K562 (cell line): ENCODE results near the gene PLXNB2. TPM values are rescaled to one million over a fixed set of nuclear protein-coding genes. Genes with fewer than 3 reads are reported as not detected.
A peak's percentile ranks its signal among the peaks of the same experiment; 100 is the strongest.

Source experiments
- ATAC-seq: fragments of 200-7000 bp; cut with Tn5 transposase; 3 replicates; pipeline ENCODE4 v1.9.1; 2020; ENCODE audit warnings: moderate library complexity
- BruUV-seq: library from RNA; stranded (reverse); fragments of 400-500 nt; replicated peaks from 2 replicates; lab custom pipeline; 2021; lab: Mats Ljungman, UMichigan
- CTCF ChIA-PET: fragments of 300-600 bp; formaldehyde crosslinking; extraction: SDS; loops from one replicate; lab custom pipeline; 2021; ENCODE audit warnings: low intra/inter-chr PET ratio; lab: Yijun Ruan, JAX
- POLR2A ChIA-PET: fragments of 300-600, 350-650 bp; sonication (Branson Sonifier 250); formaldehyde crosslinking; extraction: SDS; loops from one replicate; lab custom pipeline; 2021; ENCODE audit warnings: antibody characterized with exemption, inconsistent platforms; lab: Yijun Ruan, JAX
- DNase-seq, 4 experiments: peaks; one replicate each; pipeline versions ENCODE4 v3.0.0 to v3.0.0-alpha.2; 2011 to 2018; ENCODE audit warnings: low spot score in 3 of 4, mixed read lengths in 3 of 4; ENCODE audit errors: extremely low read depth in 1 of 4
- FAIRE-seq: peaks from 2 replicates; lab custom pipeline; 2011; peaks lifted over from hg19 to GRCh38; lab: Jason Lieb, UNC
- H2AFZ ChIP-seq: 2 replicates; pipeline ENCODE4 v1.6.0; 2011; ENCODE audit warnings: low read depth, low read length, control low read depth, inconsistent platforms
- H3K27ac ChIP-seq: fragments of 200-600 bp; 3 replicates; pipeline ENCODE4 v1.8.0; 2011; ENCODE audit warnings: low read depth, mild to moderate bottlenecking, control low read depth, inconsistent platforms, low read length, moderate library complexity, mixed read lengths; ENCODE audit errors: extremely low read depth
- H3K27me3 ChIP-seq, 2 experiments: fragments of 300-600 bp in 1 of 2; 2 replicates in 1 of 2; 3 replicates in 1 of 2; pipeline versions ENCODE4 v1.6.0 to v1.8.0; 2011; ENCODE audit warnings: inconsistent platforms in 2 of 2, low read length in 2 of 2, mild to moderate bottlenecking in 1 of 2, mixed read lengths in 1 of 2, moderate library complexity in 1 of 2; ENCODE audit not compliant: control insufficient read depth in 2 of 2, insufficient read depth in 2 of 2
- H3K36me3 ChIP-seq: fragments of 300-600 bp; 3 replicates; pipeline ENCODE4 v1.8.0; 2011; ENCODE audit warnings: mild to moderate bottlenecking, low read length, inconsistent platforms; ENCODE audit not compliant: control insufficient read depth, insufficient read depth
- H3K4me1 ChIP-seq, 2 experiments: fragments of 200-600 bp in 1 of 2; replicated peaks in 1 of 2; 2 replicates in 1 of 2; 3 replicates in 1 of 2; pipeline versions ENCODE4 v1.5.1 to v1.8.0; 2011; ENCODE audit warnings: inconsistent platforms in 2 of 2, low read length in 2 of 2, mild to moderate bottlenecking in 1 of 2, mixed read lengths in 1 of 2, moderate library complexity in 1 of 2; ENCODE audit not compliant: control insufficient read depth in 2 of 2, insufficient read depth in 2 of 2
- H3K4me2 ChIP-seq: 2 replicates; pipeline ENCODE4 v1.6.1; 2011; ENCODE audit warnings: low read length, control low read depth, inconsistent platforms, mixed read lengths; ENCODE audit not compliant: insufficient read depth
- H3K4me3 ChIP-seq: fragments of 200-600 bp; sonication (generic), shearing (Covaris generic); 2 replicates; pipeline ENCODE4 v1.5.1; 2016; ENCODE audit warnings: control low read depth, inconsistent platforms
- H3K79me2 ChIP-seq: fragments of 200-600 bp; 3 replicates; pipeline ENCODE4 v1.8.0; 2011; ENCODE audit warnings: low read length, inconsistent platforms; ENCODE audit not compliant: control insufficient read depth, insufficient read depth
- H3K9ac ChIP-seq, 2 experiments: 2 replicates each; pipeline versions ENCODE4 v1.6.0 to v1.6.1; 2011; ENCODE audit warnings: low read depth in 2 of 2, low read length in 2 of 2, control low read depth in 1 of 2, inconsistent platforms in 1 of 2, mild to moderate bottlenecking in 1 of 2, mixed read lengths in 1 of 2; ENCODE audit not compliant: insufficient read depth in 1 of 2
- H3K9me1 ChIP-seq: one replicate; pipeline ENCODE4 v1.6.0; 2011; ENCODE audit warnings: inconsistent platforms, mild to moderate bottlenecking, low read length, moderate library complexity; ENCODE audit not compliant: control insufficient read depth, insufficient read depth
- H3K9me3 ChIP-seq: replicated peaks from 2 replicates; pipeline ENCODE4 v1.5.1; 2011; ENCODE audit warnings: low read depth, low read length, inconsistent platforms; ENCODE audit not compliant: control insufficient read depth, insufficient read depth
- H4K20me1 ChIP-seq: replicated peaks from 2 replicates; pipeline ENCODE4 v1.6.1; 2011; ENCODE audit warnings: low read length, inconsistent platforms, mixed read lengths; ENCODE audit not compliant: control insufficient read depth, insufficient read depth
- C11orf30 ChIP-seq: fragments of 450-650 bp; IDR thresholded peaks from 2 replicates; pipeline ENCODE4 v1.6.1; 2016; ENCODE audit warnings: low read depth, mild to moderate bottlenecking
- GATAD2A ChIP-seq: fragments of 450-650 bp; IDR thresholded peaks from 2 replicates; pipeline ENCODE4 v1.6.1; 2017
- MAZ ChIP-seq, 2 experiments: fragments of 450-650 bp in 1 of 2; sonication (generic) in 1 of 2; formaldehyde crosslinking; IDR thresholded peaks in 1 of 2; conservative IDR thresholded peaks in 1 of 2; 2 replicates each; pipeline versions ENCODE4 v1.4.0 to v1.5.0; 2020; ENCODE audit warnings: mild to moderate bottlenecking in 1 of 2, missing genetic modification reagents in 1 of 2
- MYBL2 ChIP-seq, 2 experiments: fragments of 450-650 bp in 1 of 2; sonication (generic) in 1 of 2; formaldehyde crosslinking in 1 of 2; IDR thresholded peaks; 2 replicates each; pipeline versions ENCODE4 v1.6.1 to v1.8.1; 2017 to 2022; ENCODE audit warnings: borderline replicate concordance in 1 of 2, inconsistent platforms in 1 of 2, low read depth in 1 of 2, mild to moderate bottlenecking in 1 of 2, missing genetic modification reagents in 1 of 2, moderate library complexity in 1 of 2
- POLR2AphosphoS2 ChIP-seq: IDR thresholded peaks from 2 replicates; pipeline ENCODE4 v1.6.1; 2012; ENCODE audit warnings: low read length, improper control_type of control experiment
- POLR2G ChIP-seq: fragments of 200-400 bp; formaldehyde crosslinking; IDR thresholded peaks from 2 replicates; pipeline ENCODE4 v1.6.1; 2017; ENCODE audit warnings: low read depth, mild to moderate bottlenecking, antibody characterized with exemption, low read length, moderate library complexity
- RBFOX2 ChIP-seq: fragments of 200-400 bp; formaldehyde crosslinking; IDR thresholded peaks from 2 replicates; pipeline ENCODE4 v1.6.1; 2017; ENCODE audit warnings: low read depth, mild to moderate bottlenecking, low read length, moderate library complexity
- TAF9B ChIP-seq: fragments of 450-650 bp; IDR thresholded peaks from 2 replicates; pipeline ENCODE4 v1.6.1; 2018; ENCODE audit warnings: mild to moderate bottlenecking; ENCODE audit not compliant: partially characterized antibody
- ZBTB33 ChIP-seq: sonication (generic); formaldehyde crosslinking; IDR thresholded peaks from 2 replicates; pipeline ENCODE4 v1.8.1; 2023; ENCODE audit warnings: mild to moderate bottlenecking, missing genetic modification reagents
- WGBS: fragments of 100-300 bp; shearing (Covaris generic); methylation state at CpG from one replicate; pipeline ENCODE4 v1.1.6; 2016; ENCODE audit warnings: low coverage, mixed read lengths; ENCODE audit not compliant: insufficient coverage; ENCODE audit errors: missing lambda C conversion rate; 5-methylcytosine and 5-hydroxymethylcytosine counted together
- in situ Hi-C: fragments of 300-500 bp; cut with MboI; formaldehyde crosslinking; loops from 4 replicates; pipeline ENCODE4 v1.15.0; 2018; ENCODE audit warnings: inconsistent platforms, mixed read lengths
- intact Hi-C: fragments of 100-400 bp; cut with micrococcal nuclease; formaldehyde crosslinking; loops from 2 replicates; pipeline ENCODE4 v1.14.2; 2022
- polyA plus RNA-seq, 8 experiments: library from polyadenylated mRNA; depleted of rRNA in 4 of 8; stranded (reverse) in 5 of 8; unstranded in 3 of 8; fragments of >200 nt; fragmentation: Nextera tagmentation in 2 of 8; fragmentation: Illumina TruSeq in 1 of 8; extraction: Ambion mirVana in 2 of 8; extraction: Trizol in 1 of 8; gene quantifications; 2 replicates each; pipeline versions ENCODE4 v1.2.1 to v1.2.3, GENCODE V29; 2011 to 2014; ENCODE audit warnings: inconsistent platforms in 1 of 8, missing spikeins in 1 of 8
- total RNA-seq, 7 experiments: library from RNA; depleted of rRNA in 6 of 7; stranded (reverse); fragments of >200 nt in 6 of 7; fragmentation: Illumina TruSeq in 2 of 7; extraction: Trizol in 2 of 7; gene quantifications; 2 replicates each; pipeline versions ENCODE4 v1.2.1 to v1.2.3, GENCODE V29; 2011 to 2021; ENCODE audit warnings: low replicate concordance in 1 of 7

PLXNB2 gene
- total and polyA plus RNA-seq, 9 of the 15 experiments (the other 6 are each of a cell fraction or from before 2014, with no cell fraction given) = 0.15 to 45.1 (median 13.6) TPM

- peak; percentile 25; the same call in 1 of the 2 replicates for TF ChIP-seq RBFOX2
- TF ChIP-seq ZBTB33 (CRISPR knock-in tag) = peak; percentile 52; the same call in 1 of the 2 replicates
- TF ChIP-seq GATAD2A = no peak
- peak; percentile 82 for TF ChIP-seq C11orf30
These were observed 48.8 kb downstream of the PLXNB2 start (continued) for GRCh38 chr22:50258361-50259292.

GRCh38 chr22:50257451-50258360 is 49.7 kb downstream of the PLXNB2 start:
- no peaks in the 10 kb centered on the region for H3K9me3 ChIP-seq
- ChIA-PET POLR2A (interaction anchor here (0.6 kb wide), 1 partner anchor 10 kb away, joined by 3 read pairs; no protein-coding TSS in a partner anchor), CTCF (no interaction called here)
- ATAC-seq (no peak), FAIRE-seq (no peak), DNase-seq (no peak)
- no TSS peak for BruUV-seq
- H3K27ac ChIP-seq = no peak overlapping the region
- no peak overlapping the region for H3K4me3 ChIP-seq
- peaks cover 56% of the 10 kb centered on the region; the same call in 1 of the 3 replicates for H3K36me3 ChIP-seq
- 89% methylated on average over 19 of the region's 31 CpGs for WGBS
- intact Hi-C loops (no loop called here), in situ Hi-C loops (no loop called here)
- H3K79me2 ChIP-seq = peaks cover 27% of the 10 kb centered on the region
- no peak overlapping the region for H2AFZ ChIP-seq
- no peak overlapping the region for H3K4me2 ChIP-seq
- H3K27me3 ChIP-seq = no peaks in the 10 kb centered on the region
- H3K9me1 ChIP-seq = no peaks in the 10 kb centered on the region
- no peaks in the 10 kb centered on the region for H4K20me1 ChIP-seq
- H3K4me1 ChIP-seq = peaks cover 9 to 90% of the 10 kb centered on the region in 2 experiments; a peak in 4 of 5 replicates
- TF ChIP-seq TAF9B (no peak), ZBTB33 (CRISPR knock-in tag) (0 out of 2 replicates have a peak, but pooled peaks have one; percentile 36), MYBL2 (IDR thresholded peaks at IDR 0.05; ENCODE audit: low read depth) (no peak), MYBL2 (CRISPR knock-in tag; IDR thresholded peaks at IDR 0.05; ENCODE audit: borderline replicate concordance) (no peak), POLR2AphosphoS2 (no peak), MAZ (CRISPR knock-in tag; conservative IDR thresholded peaks at IDR 0.05 in 1 of 2, IDR thresholded peaks at IDR 0.05 in 1 of 2) (no peak), POLR2G (peak; percentile 30; the same call in 1 of the 2 replicates)
- no peak overlapping the region; a peak in 1 of 4 replicates for H3K9ac ChIP-seq
